Epithelial cell of prostate (primary cell): Measurements from ENCODE around the gene EFCAB6.

Source experiments
- DNase-seq: peaks from one replicate; pipeline ENCODE4 v3.0.0-alpha.2; 2011; ENCODE audit warnings: low read depth, low spot score
- H3K27ac ChIP-seq: fragments of 450-650 bp; 2 replicates; pipeline ENCODE4 v1.5.1; 2017; ENCODE audit warnings: mild to moderate bottlenecking

Gene EFCAB6

GRCh38 chr22:43515411-43515810, 296.7 kb downstream of the EFCAB6 start:
- no peak overlapping the region for H3K27ac ChIP-seq
- DNase-seq = no peak

GRCh38 chr22:43514476-43515157, 297.5 kb downstream of the EFCAB6 start:
- no peak overlapping the region for H3K27ac ChIP-seq

GRCh38 chr22:43512279-43512678, 299.8 kb downstream of the EFCAB6 start:
- H3K27ac ChIP-seq = no peak overlapping the region
- no peak for DNase-seq

More at GRCh38 chr22:43514476-43515157, 297.5 kb downstream of the EFCAB6 start:
- no peak for DNase-seq

- H3K27ac ChIP-seq = no peak overlapping the region
- no peak for DNase-seq
Measured at GRCh38 chr22:43511276-43511910, 300.7 kb downstream of the EFCAB6 start.

GRCh38 chr22:43510281-43511070, 301.6 kb downstream of the EFCAB6 start:
- no peak overlapping the region for H3K27ac ChIP-seq
- no peak for DNase-seq

- no peak for DNase-seq
- no peak overlapping the region for H3K27ac ChIP-seq
Measured at GRCh38 chr22:43509337-43509736, 302.8 kb downstream of the EFCAB6 start.

DNA sequence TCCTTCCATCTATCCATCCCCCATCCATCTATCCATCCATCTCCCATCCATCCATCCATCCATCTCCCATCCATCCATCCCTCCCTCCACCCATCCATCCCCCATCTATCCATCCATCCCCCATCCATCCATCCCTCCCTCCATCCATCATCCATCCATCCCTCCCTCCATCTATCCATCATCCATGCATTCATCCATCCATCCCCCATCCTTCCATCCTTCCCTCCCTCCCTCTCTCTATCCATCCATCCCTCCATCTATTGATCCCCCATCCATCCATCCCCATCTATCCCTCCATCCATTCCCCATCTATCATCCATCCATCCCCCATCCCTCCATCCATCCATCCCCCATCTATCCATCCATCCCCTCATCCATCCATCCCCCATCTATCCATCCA, 303.6 kb downstream of the EFCAB6 start:
- H3K27ac ChIP-seq = no peak overlapping the region
- no peak for DNase-seq

DNA sequence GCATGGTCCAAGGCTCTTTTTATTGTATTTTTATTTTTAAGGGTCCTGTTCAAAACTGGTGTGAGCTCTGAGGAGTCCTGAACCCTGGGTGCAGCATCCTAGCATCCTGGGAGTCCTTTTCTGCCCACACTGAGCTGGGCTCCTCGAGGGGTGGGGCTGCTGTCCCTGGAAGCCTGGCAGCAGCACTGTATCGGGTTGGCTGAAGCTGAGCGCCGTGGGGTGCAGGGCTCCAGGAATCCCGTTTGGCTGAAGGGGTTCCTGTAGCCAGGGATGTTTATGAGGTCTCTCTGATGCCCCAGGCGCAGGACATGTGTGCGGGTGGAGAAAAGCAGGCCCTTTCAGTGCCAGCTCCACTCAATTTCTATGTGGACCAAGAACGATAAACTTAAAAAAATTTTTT, 304.9 kb downstream of the EFCAB6 start:
- no peak overlapping the region for H3K27ac ChIP-seq
- DNase-seq = no peak

DNA sequence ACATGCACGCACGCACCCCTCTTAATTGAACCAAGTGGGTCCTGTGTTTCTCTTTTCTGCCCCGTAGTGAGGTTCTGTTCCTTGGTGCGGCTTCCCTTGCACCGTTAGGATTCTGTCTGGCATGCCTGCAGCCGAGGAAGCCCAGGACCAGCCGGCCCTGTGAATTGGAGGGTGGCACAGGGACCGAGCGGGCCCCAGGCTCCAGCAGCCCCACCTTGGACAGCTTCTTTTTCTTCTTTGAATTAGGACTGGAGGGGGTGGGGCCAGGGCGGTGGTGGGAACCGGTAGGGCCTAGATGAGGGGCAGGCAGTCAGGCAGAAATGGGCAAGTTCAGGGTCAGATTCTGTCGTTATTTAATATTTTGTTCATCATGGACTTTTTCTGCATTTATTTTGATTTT, 305.6 kb downstream of the EFCAB6 start:
- no peak for DNase-seq
- H3K27ac ChIP-seq = no peak overlapping the region

DNA sequence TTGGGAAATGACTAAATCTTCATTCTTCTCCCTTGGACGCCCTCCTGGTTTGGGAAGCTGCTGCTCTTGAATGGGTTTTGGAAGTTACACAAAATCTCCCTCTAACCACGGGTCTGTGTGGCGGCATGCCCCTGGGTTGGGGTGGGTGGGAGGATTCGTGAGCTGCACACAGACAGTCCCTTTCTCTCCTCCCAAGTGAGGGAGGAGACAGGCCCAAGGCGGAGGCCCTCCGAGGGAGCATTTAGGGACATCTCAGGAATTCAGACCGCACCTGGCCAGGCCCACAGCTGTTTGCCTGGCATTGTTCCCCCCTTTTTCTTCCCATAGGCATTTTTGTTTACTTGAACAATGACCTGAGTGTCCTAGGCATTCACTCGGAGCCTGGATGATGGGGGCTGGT, 306.2 kb downstream of the EFCAB6 start:
- no peak for DNase-seq
- no peak overlapping the region for H3K27ac ChIP-seq

GRCh38 chr22:43505423-43505822, 306.7 kb downstream of the EFCAB6 start:
- no peak overlapping the region for H3K27ac ChIP-seq
- no peak for DNase-seq

DNA sequence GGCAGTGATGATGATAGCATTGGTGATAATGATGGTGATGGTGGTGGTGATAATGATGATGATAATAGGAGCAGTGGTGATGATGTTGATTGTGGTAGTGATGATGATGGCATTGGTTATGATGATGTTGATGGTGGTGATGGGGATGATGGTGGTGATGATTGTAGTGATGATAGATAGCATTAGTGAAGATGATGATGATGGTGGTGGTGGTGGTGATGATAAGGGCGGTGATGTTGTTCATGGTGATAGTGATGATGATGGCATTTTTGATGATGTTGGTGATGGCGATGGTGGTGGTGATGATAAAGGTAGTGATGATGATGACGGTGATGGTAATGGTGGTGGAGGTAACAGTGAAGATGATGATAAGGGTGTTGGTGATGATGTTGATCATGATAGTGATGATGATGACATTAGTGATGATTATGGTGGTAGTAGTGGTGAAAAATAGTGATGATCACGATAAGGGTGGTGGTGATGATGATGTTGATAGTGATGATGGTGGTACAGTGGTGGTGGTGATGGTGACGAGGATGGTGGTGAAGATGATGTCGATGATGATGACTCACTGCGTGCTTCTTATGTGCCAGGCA, 307.3 kb downstream of the EFCAB6 start:
- no peak overlapping the region for H3K27ac ChIP-seq
- no peak for DNase-seq

- no peak overlapping the region for H3K27ac ChIP-seq
- DNase-seq = no peak
Measured at GRCh38 chr22:43504068-43504467, 308.0 kb downstream of the EFCAB6 start.

DNA sequence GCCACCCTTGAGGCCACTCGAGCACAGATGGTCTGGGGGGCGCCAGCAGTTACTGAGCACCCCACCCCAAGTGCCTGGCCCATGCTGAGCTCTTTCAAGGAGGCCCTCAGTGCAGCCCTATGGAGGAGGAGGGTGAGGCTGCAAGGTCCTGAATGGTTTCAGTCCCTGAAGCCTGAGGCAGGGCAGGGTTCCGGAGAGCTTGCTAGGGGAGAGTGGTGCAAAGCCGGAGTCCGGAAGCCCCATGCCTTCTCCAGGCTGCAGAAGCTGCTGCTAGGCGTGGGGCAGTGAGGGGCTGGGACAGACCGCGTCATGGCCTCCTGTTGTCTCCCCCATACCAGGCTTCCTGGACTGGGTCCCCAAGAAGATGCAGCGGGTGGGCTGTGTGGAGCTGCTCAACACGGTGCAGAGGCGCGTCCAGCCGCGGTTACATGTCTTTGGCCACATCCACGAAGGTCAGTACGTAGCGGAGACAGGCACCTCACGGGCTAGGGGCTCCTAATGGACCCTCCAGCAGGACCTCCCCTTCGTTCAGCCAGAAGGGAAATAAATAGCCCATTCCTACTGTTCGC, 309.7 kb downstream of the EFCAB6 start:
- no peak for DNase-seq
- H3K27ac ChIP-seq = no peak overlapping the region

DNA sequence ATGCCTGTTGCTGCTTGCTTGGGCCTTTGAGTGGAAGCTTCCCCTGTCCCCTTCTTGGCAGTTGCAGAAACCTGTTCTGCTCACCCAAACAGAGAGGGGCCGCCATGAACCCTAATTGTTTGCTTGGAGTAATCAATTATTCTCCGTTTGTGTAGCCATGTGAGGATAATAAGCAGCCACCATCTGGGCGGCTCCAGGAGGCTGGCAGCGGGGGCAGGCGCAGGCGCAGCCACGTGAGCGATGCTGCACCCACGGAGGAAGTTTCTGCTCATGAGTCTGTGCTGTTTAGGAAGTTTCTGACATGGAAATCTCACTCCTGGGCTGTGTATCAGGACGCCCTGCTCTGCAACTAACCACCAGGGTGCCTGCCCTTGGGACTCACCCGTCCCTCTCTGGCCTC, 310.2 kb downstream of the EFCAB6 start:
- DNase-seq = no peak
- H3K27ac ChIP-seq = no peak overlapping the region

- H3K27ac ChIP-seq = no peak overlapping the region
- no peak for DNase-seq
Measured at GRCh38 chr22:43500792-43501785, 311.0 kb downstream of the EFCAB6 start.

DNA sequence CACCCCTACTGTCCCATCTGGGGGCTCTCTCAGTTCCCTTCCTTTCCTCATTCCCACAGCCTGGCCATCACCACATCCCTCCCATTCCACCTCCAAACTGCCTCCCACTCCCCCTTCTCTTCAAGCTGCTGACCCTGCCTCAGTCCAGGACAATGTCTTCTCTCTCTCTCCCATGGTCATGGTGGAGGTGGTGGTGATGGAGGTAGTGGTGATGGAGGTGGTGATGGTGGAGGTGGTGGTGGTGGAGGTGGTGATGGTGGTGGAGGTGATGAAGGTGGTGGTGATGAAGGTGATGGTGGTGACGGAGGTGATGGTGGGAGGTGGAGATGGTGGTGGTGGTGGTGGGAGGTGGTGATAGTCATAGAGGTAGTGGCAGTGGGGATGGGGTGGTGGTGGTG, 313.2 kb downstream of the EFCAB6 start:
- H3K27ac ChIP-seq = no peak overlapping the region

DNA sequence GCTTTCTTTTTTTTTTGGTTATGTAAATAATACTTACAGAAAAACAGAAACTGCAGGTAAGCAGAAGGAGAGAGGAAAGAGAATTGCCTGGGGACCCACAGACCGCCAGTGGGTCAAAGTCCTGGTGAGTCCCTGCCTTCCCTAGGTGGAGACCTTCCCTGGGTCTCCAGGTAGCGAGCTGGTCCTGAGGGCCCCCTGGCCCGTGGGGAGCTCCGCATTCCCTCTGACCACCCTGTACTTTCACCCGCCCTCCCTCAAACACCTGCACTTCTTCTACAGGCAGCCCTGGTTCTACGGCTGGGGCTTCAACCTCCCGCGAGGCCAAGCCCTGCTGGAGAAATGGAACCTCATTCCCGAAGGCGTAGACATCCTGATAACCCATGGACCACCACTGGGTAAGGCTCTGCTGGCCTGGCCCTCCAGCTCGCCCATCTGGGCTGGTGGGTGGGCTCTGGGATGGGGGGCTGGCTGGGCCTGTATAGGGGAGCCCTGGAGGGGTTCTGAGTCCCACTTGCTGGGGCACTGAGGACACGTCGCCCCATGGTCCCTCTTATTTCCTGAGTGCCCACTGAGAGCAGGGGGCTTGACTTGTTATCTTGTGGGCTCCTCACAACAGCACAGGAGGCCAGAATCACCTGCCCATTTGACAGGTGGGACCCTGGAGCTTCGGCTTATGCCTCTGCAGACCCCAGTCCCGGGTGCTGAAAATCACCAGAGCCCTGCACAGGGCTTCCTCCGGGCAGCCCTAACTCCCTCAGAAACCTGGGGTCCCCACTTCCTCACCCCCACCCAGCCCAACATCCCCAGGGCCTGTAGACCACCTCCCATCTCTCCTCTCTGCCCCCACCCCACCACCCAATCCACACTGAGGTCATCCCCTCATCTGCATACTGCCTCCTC, 313.9 kb downstream of the EFCAB6 start:
- H3K27ac ChIP-seq = no peak overlapping the region
- no peak for DNase-seq

More for the DNA sequence above, 313.2 kb downstream of the EFCAB6 start:
- DNase-seq = no peak
